PC-3 (cell line): ENCODE data around the gene GLS. TPM values are rescaled to one million over a fixed set of nuclear protein-coding genes. Genes with fewer than 3 reads are reported as not detected.
A peak's percentile ranks its signal among the peaks of the same experiment; 100 is the strongest.

Experiments used
- ATAC-seq: fragments of 200-7000 bp; cut with Tn5 transposase; 2 replicates; pipeline ENCODE4 v1.9.1; 2020; ENCODE audit warnings: mild to moderate bottlenecking, moderate library complexity
- BruUV-seq: library from RNA; stranded (reverse); fragments of 400-500 nt; replicated peaks from 2 replicates; lab custom pipeline; 2021; lab: Mats Ljungman, UMichigan
- CTCF ChIA-PET: fragments of 300-600 bp; sonication (Branson Sonifier 250); formaldehyde crosslinking; loops from one replicate; lab custom pipeline; 2022; ENCODE audit warnings: antibody characterized with exemption; lab: Charles Lee
- POLR2A ChIA-PET: fragments of 300-600 bp; sonication (Branson Sonifier 250); formaldehyde crosslinking; loops from one replicate; lab custom pipeline; 2022; ENCODE audit warnings: antibody characterized with exemption; ENCODE audit not compliant: unreplicated experiment; lab: Charles Lee
- DNase-seq: peaks from one replicate; pipeline ENCODE4 v3.0.0-alpha.2; 2015
- H2AFZ ChIP-seq: fragments of 300-600 bp; sonication (generic); 2 replicates; pipeline ENCODE4 v1.6.0; 2016; ENCODE audit warnings: antibody characterized with exemption, low read length
- H3F3A ChIP-seq: fragments of 300-600 bp; sonication (generic); one replicate; pipeline ENCODE4 v1.6.0; 2017; ENCODE audit warnings: antibody characterized with exemption, low read length, control low read depth, mild to moderate bottlenecking; ENCODE audit not compliant: unreplicated experiment
- H3K27ac ChIP-seq: fragments of 300-600 bp; sonication (generic); 2 replicates; pipeline ENCODE4 v1.5.1; 2016; ENCODE audit warnings: mild to moderate bottlenecking, low read length
- H3K27me3 ChIP-seq: fragments of 300-600 bp; sonication (generic); 2 replicates; pipeline ENCODE4 v1.6.1; 2016; ENCODE audit warnings: low read length, mixed read lengths
- H3K36me3 ChIP-seq: fragments of 300-600 bp; sonication (generic); 2 replicates; pipeline ENCODE4 v1.6.1; 2016; ENCODE audit warnings: low read depth, mixed run types, low read length, mixed read lengths
- H3K4me1 ChIP-seq: fragments of 300-600 bp; sonication (generic); 2 replicates; pipeline ENCODE4 v1.5.1; 2016; ENCODE audit warnings: low read length; ENCODE audit not compliant: insufficient read depth
- H3K4me2 ChIP-seq: fragments of 300-600 bp; sonication (generic); 2 replicates; pipeline ENCODE4 v1.6.0; 2016; ENCODE audit warnings: low read length
- H3K4me3 ChIP-seq: fragments of 300-600 bp; sonication (generic); 2 replicates; pipeline ENCODE4 v1.5.1; 2016; ENCODE audit warnings: mild to moderate bottlenecking, low read length, mixed read lengths
- H3K79me2 ChIP-seq: fragments of 300-600 bp; sonication (generic); 2 replicates; pipeline ENCODE4 v1.6.1; 2017; ENCODE audit warnings: low read length, mixed read lengths
- H3K9ac ChIP-seq: fragments of 300-600 bp; sonication (generic); 2 replicates; pipeline ENCODE4 v1.6.0; 2016; ENCODE audit warnings: mild to moderate bottlenecking, low read length
- H3K9me2 ChIP-seq: fragments of 300-600 bp; sonication (generic); replicated peaks from 2 replicates; pipeline ENCODE4 v1.6.1; 2016; ENCODE audit warnings: mixed run types, low read length, mixed read lengths
- H3K9me3 ChIP-seq: fragments of 300-600 bp; sonication (generic); 2 replicates; pipeline ENCODE4 v1.6.1; 2016; ENCODE audit warnings: low read length, mixed read lengths
- H4K20me1 ChIP-seq: fragments of 300-600 bp; sonication (generic); 2 replicates; pipeline ENCODE4 v1.6.1; 2016; ENCODE audit warnings: low read length, mixed read lengths
- EZH2 ChIP-seq: fragments of 300-600 bp; sonication (generic); IDR thresholded peaks from one replicate; pipeline ENCODE4 v1.6.1; 2017; ENCODE audit warnings: antibody characterized with exemption, mild to moderate bottlenecking, low read length; ENCODE audit not compliant: unreplicated experiment
- EZH2phosphoT487 ChIP-seq: fragments of 300-600 bp; sonication (generic); IDR thresholded peaks from 2 replicates; pipeline ENCODE4 v1.6.1; 2018; ENCODE audit warnings: mild to moderate bottlenecking, antibody characterized with exemption, low read length, borderline replicate concordance
- intact Hi-C: fragments of 100-400 bp; cut with micrococcal nuclease; formaldehyde crosslinking; loops from 2 replicates; pipeline ENCODE4 v1.9.0; 2023
- total RNA-seq: library from RNA; depleted of rRNA; stranded (reverse); fragments of >200 nt; gene quantifications from 2 replicates; pipeline ENCODE4 v1.2.3, GENCODE V29; 2014
- TF ChIP-seq, protein P1 (sequence below): fragments of 300-600 bp; sonication (generic); conservative IDR thresholded peaks from 2 replicates; pipeline ENCODE4 v1.5.1; 2017; ENCODE audit warnings: antibody characterized with exemption, low read depth, mild to moderate bottlenecking, low read length

The GLS gene
- total RNA-seq, 1 experiment from 2014 or later: 67.4 TPM

DNA sequence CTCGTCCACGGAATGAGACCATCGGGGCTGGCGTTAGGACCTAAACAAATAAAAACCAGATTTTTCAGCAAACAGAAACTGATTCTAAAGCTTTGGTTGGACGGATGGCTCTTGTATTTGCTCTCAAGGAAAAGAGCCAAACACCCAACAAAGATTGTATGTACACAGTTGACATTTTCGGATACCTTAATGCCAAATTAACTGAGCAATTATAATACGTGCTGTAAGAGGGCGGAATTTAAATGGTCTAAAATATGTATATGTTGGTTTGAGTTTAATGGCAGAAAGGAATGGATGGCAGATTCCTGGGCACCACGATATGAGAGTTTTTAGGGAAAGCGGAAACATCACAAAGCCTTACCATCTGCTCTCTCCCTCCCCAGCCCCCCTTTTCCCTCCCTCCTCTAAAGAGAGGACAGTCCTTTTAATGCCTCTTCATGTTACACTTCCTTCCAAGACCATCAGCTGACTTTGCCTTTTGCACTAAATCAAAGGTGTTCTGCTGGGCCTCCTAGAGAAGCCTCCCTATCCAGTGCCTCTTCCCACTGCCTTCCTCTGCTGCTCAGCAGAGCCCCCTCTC, 100.1 kb downstream of the GLS start:
- no peaks in the 10 kb centered on the region for H3K27me3 ChIP-seq
- DNase-seq: no peak
- no TSS peak for BruUV-seq
- TF ChIP-seq, protein P1, sequence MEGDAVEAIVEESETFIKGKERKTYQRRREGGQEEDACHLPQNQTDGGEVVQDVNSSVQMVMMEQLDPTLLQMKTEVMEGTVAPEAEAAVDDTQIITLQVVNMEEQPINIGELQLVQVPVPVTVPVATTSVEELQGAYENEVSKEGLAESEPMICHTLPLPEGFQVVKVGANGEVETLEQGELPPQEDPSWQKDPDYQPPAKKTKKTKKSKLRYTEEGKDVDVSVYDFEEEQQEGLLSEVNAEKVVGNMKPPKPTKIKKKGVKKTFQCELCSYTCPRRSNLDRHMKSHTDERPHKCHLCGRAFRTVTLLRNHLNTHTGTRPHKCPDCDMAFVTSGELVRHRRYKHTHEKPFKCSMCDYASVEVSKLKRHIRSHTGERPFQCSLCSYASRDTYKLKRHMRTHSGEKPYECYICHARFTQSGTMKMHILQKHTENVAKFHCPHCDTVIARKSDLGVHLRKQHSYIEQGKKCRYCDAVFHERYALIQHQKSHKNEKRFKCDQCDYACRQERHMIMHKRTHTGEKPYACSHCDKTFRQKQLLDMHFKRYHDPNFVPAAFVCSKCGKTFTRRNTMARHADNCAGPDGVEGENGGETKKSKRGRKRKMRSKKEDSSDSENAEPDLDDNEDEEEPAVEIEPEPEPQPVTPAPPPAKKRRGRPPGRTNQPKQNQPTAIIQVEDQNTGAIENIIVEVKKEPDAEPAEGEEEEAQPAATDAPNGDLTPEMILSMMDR: no peak
- TF ChIP-seq EZH2: no peak
- TF ChIP-seq EZH2phosphoT487: no peak
- H3K9ac ChIP-seq: no peak overlapping the region
- H3K9me2 ChIP-seq: no peaks in the 10 kb centered on the region
- H3K4me3 ChIP-seq: peak overlapping the region; percentile 21; the same call in 1 of the 2 replicates
- intact Hi-C loops: no loop called here
- H3K4me2 ChIP-seq: peak overlapping the region; percentile 43; the same call in 1 of the 2 replicates
- peaks cover 46% of the 10 kb centered on the region for H3K4me1 ChIP-seq
- no peak for ATAC-seq
- H3K9me3 ChIP-seq: no peaks in the 10 kb centered on the region
- H3K36me3 ChIP-seq: peaks cover 84% of the 10 kb centered on the region
- ChIA-PET CTCF (no interaction called here), POLR2A (no interaction called here)
- H3K27ac ChIP-seq: peak overlapping the region; percentile 61
- H2AFZ ChIP-seq: no peak overlapping the region
- H4K20me1 ChIP-seq: no peaks in the 10 kb centered on the region
- no peaks in the 10 kb centered on the region for H3F3A ChIP-seq
- H3K79me2 ChIP-seq: no peaks in the 10 kb centered on the region

DNA sequence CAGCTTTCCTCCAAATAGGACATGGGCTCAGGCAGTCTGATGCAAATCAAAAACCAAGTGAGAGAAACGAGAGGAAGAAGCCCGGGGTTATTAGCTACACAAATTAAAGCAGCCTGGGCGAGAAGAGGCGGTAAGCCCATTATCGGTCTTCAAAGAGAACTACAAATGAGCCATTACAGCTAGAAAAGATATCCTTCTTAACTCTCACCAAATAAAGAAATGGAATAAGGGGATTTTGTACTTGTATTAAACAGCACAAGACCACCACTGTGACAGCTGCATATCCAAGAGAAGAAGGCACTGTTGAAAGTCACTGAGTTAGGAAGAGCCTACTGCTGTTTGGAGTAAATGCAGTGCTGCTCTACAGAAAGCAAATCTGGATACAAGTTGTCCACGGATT, 100.7 kb downstream of the GLS start:
- Histone ChIP-seq H3K27ac (no peak overlapping the region), H3K36me3 (peaks cover 85% of the 10 kb centered on the region)

DNA sequence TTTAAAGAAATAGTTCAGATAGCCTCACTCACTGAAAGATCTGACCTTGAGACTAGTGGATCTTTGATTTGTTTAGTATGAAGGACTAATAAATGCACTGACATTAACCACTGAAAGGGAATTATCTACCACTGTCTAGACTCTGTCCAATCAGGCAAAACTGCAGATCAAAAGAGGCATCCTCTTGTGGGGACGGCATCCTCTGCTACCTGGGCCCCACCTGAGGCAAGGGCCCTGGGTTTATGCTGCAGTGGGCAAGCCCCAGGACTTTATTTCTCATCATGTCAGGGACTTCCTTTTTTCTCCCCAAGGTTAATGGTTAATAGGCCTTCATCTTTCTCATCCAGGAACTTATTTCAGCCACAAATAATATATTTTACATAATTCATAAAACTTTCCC, 101.1 kb downstream of the GLS start:
- Histone ChIP-seq H3K9me2 (no peaks in the 10 kb centered on the region), H3K4me1 (peaks cover 46% of the 10 kb centered on the region), H3K9me3 (no peaks in the 10 kb centered on the region), H3K27me3 (no peaks in the 10 kb centered on the region), H3K9ac (no peak overlapping the region), H3K27ac (no peak overlapping the region), H3K36me3 (peaks cover 85% of the 10 kb centered on the region), H3K4me2 (no peak overlapping the region), H2AFZ (no peak overlapping the region), H3K4me3 (no peak overlapping the region), H4K20me1 (no peaks in the 10 kb centered on the region), H3F3A (no peaks in the 10 kb centered on the region), H3K79me2 (no peaks in the 10 kb centered on the region)
- DNase-seq (no peak), ATAC-seq (no peak)
- ChIA-PET POLR2A (no interaction called here), CTCF (no interaction called here)
- no TSS peak for BruUV-seq
- intact Hi-C loops: no loop called here
- TF ChIP-seq, protein P1: no peak
- TF ChIP-seq EZH2 (no peak), EZH2phosphoT487 (no peak)

More for the DNA sequence above, 100.7 kb downstream of the GLS start:
- TF ChIP-seq EZH2phosphoT487 (no peak), EZH2 (no peak)
- TF ChIP-seq, protein P1: no peak
- ChIA-PET CTCF (no interaction called here), POLR2A (no interaction called here)
- Histone ChIP-seq H4K20me1 (no peaks in the 10 kb centered on the region), H2AFZ (no peak overlapping the region), H3K4me1 (peaks cover 46% of the 10 kb centered on the region), H3K9me2 (no peaks in the 10 kb centered on the region), H3K79me2 (no peaks in the 10 kb centered on the region), H3K4me2 (no peak overlapping the region), H3K27me3 (no peaks in the 10 kb centered on the region), H3F3A (no peaks in the 10 kb centered on the region), H3K4me3 (no peak overlapping the region), H3K9ac (no peak overlapping the region), H3K9me3 (no peaks in the 10 kb centered on the region)
- ATAC-seq: no peak
- DNase-seq: no peak
- no TSS peak for BruUV-seq
- intact Hi-C loops: no loop called here
